Endothelial cell of umbilical vein (primary cell): ENCODE measurements around the gene TPD52L2. TPM values are rescaled to one million over a fixed set of nuclear protein-coding genes. Genes with fewer than 3 reads are reported as not detected.

ENCODE experiments used
- BruUV-seq: library from RNA; stranded (reverse); fragments of 400-500 nt; replicated peaks from 2 replicates; lab custom pipeline; 2021; lab: Mats Ljungman, UMichigan
- CTCF ChIA-PET: fragments of 300-600, 350-600 bp; sonication (Branson Sonifier 250); formaldehyde crosslinking; loops from one replicate; lab custom pipeline; 2021; ENCODE audit warnings: antibody characterized with exemption, inconsistent platforms; lab: Charles Lee
- POLR2A ChIA-PET: fragments of 300-600, 350-600 bp; sonication (Branson Sonifier 250); formaldehyde crosslinking; loops from one replicate; lab custom pipeline; 2021; ENCODE audit warnings: antibody characterized with exemption, inconsistent platforms; lab: Charles Lee
- DNase-seq: peaks from one replicate; pipeline ENCODE4 v3.0.0-alpha.2; 2011; ENCODE audit warnings: low read depth, low spot score
- FAIRE-seq: peaks from 2 replicates; lab custom pipeline; 2011; peaks lifted over from hg19 to GRCh38; lab: Jason Lieb, UNC
- H2AFZ ChIP-seq: 2 replicates; pipeline ENCODE4 v1.6.0; 2012; ENCODE audit warnings: low read depth, low read length, control low read depth, inconsistent platforms
- H3K27ac ChIP-seq: 2 replicates; pipeline ENCODE4 v1.5.1; 2011; ENCODE audit warnings: low read depth, mild to moderate bottlenecking, control low read depth, low read length, moderate library complexity; ENCODE audit not compliant: insufficient read depth
- H3K27me3 ChIP-seq, 2 experiments: 2 replicates each; pipeline versions ENCODE4 v1.6.0 to v1.6.1; 2011; ENCODE audit warnings: low read length in 2 of 2, mixed read lengths in 1 of 2; ENCODE audit not compliant: control insufficient read depth in 2 of 2, insufficient read depth in 2 of 2
- H3K36me3 ChIP-seq, 2 experiments: 2 replicates in 1 of 2; 3 replicates in 1 of 2; pipeline ENCODE4 v1.5.1; 2011; ENCODE audit warnings: low read length in 2 of 2, mild to moderate bottlenecking in 1 of 2, moderate library complexity in 1 of 2; ENCODE audit not compliant: control insufficient read depth in 2 of 2, insufficient read depth in 2 of 2; ENCODE audit errors: extremely low read depth in 1 of 2
- H3K4me1 ChIP-seq: 3 replicates; pipeline ENCODE4 v1.5.1; 2011; ENCODE audit warnings: mild to moderate bottlenecking, low read length; ENCODE audit not compliant: control insufficient read depth, insufficient read depth; ENCODE audit errors: extremely low read depth
- H3K4me2 ChIP-seq: 2 replicates; pipeline ENCODE4 v1.6.1; 2011; ENCODE audit warnings: low read length, control low read depth, mixed read lengths; ENCODE audit not compliant: insufficient read depth
- H3K4me3 ChIP-seq, 3 experiments: fragments of 200-600 bp in 1 of 3; sonication (generic), shearing (Covaris generic) in 1 of 3; replicated peaks in 1 of 3; 2 replicates each; pipeline ENCODE4 v1.5.1; 2011 to 2016; ENCODE audit warnings: control low read depth in 3 of 3, low read length in 3 of 3, mild to moderate bottlenecking in 2 of 3, inconsistent platforms in 1 of 3, low read depth in 1 of 3, moderate library complexity in 1 of 3; ENCODE audit not compliant: insufficient read depth in 1 of 3
- H3K79me2 ChIP-seq: 2 replicates; pipeline ENCODE4 v1.6.0; 2012; ENCODE audit warnings: low read length, inconsistent platforms; ENCODE audit not compliant: control insufficient read depth, insufficient read depth
- H3K9ac ChIP-seq: replicated peaks from 2 replicates; pipeline ENCODE3; 2011; ENCODE audit warnings: low read length, control low read depth; ENCODE audit not compliant: insufficient read depth; ENCODE audit errors: extremely low read depth
- H3K9me1 ChIP-seq: replicated peaks from 3 replicates; pipeline ENCODE4 v1.6.0; 2011; ENCODE audit warnings: mild to moderate bottlenecking, low read length; ENCODE audit not compliant: control insufficient read depth, insufficient read depth; ENCODE audit errors: extremely low read depth
- H3K9me3 ChIP-seq: replicated peaks from 2 replicates; pipeline ENCODE4 v1.5.1; 2012; ENCODE audit warnings: low read length, inconsistent platforms; ENCODE audit not compliant: control insufficient read depth, insufficient read depth
- H4K20me1 ChIP-seq: replicated peaks from 2 replicates; pipeline ENCODE3; 2011; ENCODE audit warnings: mild to moderate bottlenecking, low read length; ENCODE audit not compliant: control insufficient read depth, insufficient read depth; ENCODE audit errors: extremely low read depth
- CTCF ChIP-seq, 2 donors: IDR thresholded peaks; 1 replicate in 1 of 2; 2 replicates in 1 of 2; pipeline ENCODE4 v1.5.1; 2011; ENCODE audit warnings: low read length in 2 of 2, mild to moderate bottlenecking in 2 of 2, moderate library complexity in 2 of 2, control low read depth in 1 of 2, inconsistent platforms in 1 of 2, low read depth in 1 of 2; ENCODE audit not compliant: insufficient read depth in 1 of 2; ENCODE audit errors: extremely low read depth in 1 of 2
- EZH2 ChIP-seq: IDR thresholded peaks from 2 replicates; pipeline ENCODE4 v1.6.1; 2012; ENCODE audit warnings: borderline replicate concordance, low read depth, mild to moderate bottlenecking, moderate library complexity, low read length, inconsistent platforms; ENCODE audit not compliant: severe bottlenecking
- FOS ChIP-seq: IDR thresholded peaks from 2 replicates; pipeline ENCODE4 v1.6.1; 2011; ENCODE audit warnings: mild to moderate bottlenecking, low read length, moderate library complexity, borderline replicate concordance; ENCODE audit not compliant: insufficient read depth
- GATA2 ChIP-seq: IDR thresholded peaks from 2 replicates; pipeline ENCODE4 v1.7.0; 2011; ENCODE audit warnings: low read depth, mild to moderate bottlenecking, moderate library complexity, mixed read lengths, low read length; ENCODE audit not compliant: insufficient read length, insufficient read depth
- JUN ChIP-seq: IDR thresholded peaks from 2 replicates; pipeline ENCODE4 v1.6.1; 2011; ENCODE audit warnings: borderline replicate concordance, low read depth; ENCODE audit not compliant: insufficient read length, insufficient read depth
- MAX ChIP-seq: IDR thresholded peaks from 2 replicates; pipeline ENCODE4 v1.6.1; 2011; ENCODE audit not compliant: insufficient read depth, insufficient read length
- MYC ChIP-seq: IDR thresholded peaks from one replicate; pipeline ENCODE4 v1.6.1; 2011; ENCODE audit warnings: mild to moderate bottlenecking, low read depth, low read length
- POLR2A ChIP-seq: IDR thresholded peaks from 2 replicates; pipeline ENCODE4 v1.6.1; 2012; ENCODE audit warnings: low read depth, mild to moderate bottlenecking, control low read depth, low read length
- POLR2AphosphoS5 ChIP-seq: IDR thresholded peaks from 2 replicates; pipeline ENCODE4 v1.6.1; 2012; ENCODE audit warnings: low read depth, mild to moderate bottlenecking, control low read depth, low read length, moderate library complexity; ENCODE audit not compliant: insufficient read depth
- dilution Hi-C: fragments of 300-500 bp; cut with MboI; formaldehyde crosslinking; loops from one replicate; pipeline ENCODE4 v1.15.0; 2019; ENCODE audit warnings: low sequenced_read_pairs; ENCODE audit not compliant: extremely low pct_ligation_motif_present
- intact Hi-C: fragments of 100-400 bp; cut with micrococcal nuclease; formaldehyde crosslinking; loops from one replicate; pipeline ENCODE4 v1.10.0; 2022
- polyA plus RNA-seq, 4 experiments: library from polyadenylated mRNA; depleted of rRNA in 3 of 4; stranded (reverse) in 3 of 4; unstranded in 1 of 4; fragments of >200 nt; gene quantifications; 2 replicates each; pipeline versions ENCODE4 v1.2.1 to v1.2.3, GENCODE V29; 2011 to 2012; ENCODE audit warnings: missing spikeins in 1 of 4
- total RNA-seq: library from RNA; stranded (reverse); gene quantifications from 2 replicates; pipeline ENCODE4 v1.2.3, GENCODE V29; 2021

TPD52L2 gene
- total and polyA plus RNA-seq, 2 donors (not counting 3 experiments of a cell fraction or from before 2014, with no cell fraction given) = 123 to 142 TPM

GRCh38 chr20:63883201-63883593 lies 18.1 kb downstream of the TPD52L2 start:
- Histone ChIP-seq H4K20me1 (no peaks in the 10 kb centered on the region), H3K9me3 (no peaks in the 10 kb centered on the region), H3K79me2 (peaks cover 21% of the 10 kb centered on the region), H3K4me2 (no peak overlapping the region), H3K9ac (no peak overlapping the region), H3K36me3 (peaks cover 4 to 64% of the 10 kb centered on the region in 2 experiments), H3K27me3 (no peaks in the 10 kb centered on the region), H3K4me1 (no peaks in the 10 kb centered on the region), H3K9me1 (no peaks in the 10 kb centered on the region), H2AFZ (no peak overlapping the region), H3K27ac (no peak overlapping the region), H3K4me3 (no peak overlapping the region)
- DNase-seq (no peak), FAIRE-seq (no peak)
- CTCF ChIA-PET = interaction anchor here (2.0 kb wide), 1 partner anchor 91 kb away, joined by 6 read pairs; no protein-coding TSS in a partner anchor
- dilution Hi-C loops = no loop called here
- no TSS peak for BruUV-seq
- TF ChIP-seq POLR2AphosphoS5 = no peak
- TF ChIP-seq FOS = no peak
- no peak for TF ChIP-seq POLR2A
- no peak for TF ChIP-seq EZH2
- TF ChIP-seq MYC = no peak
- no peak for TF ChIP-seq JUN
- TF ChIP-seq CTCF (IDR thresholded peaks at IDR 0.05; ENCODE audit: extremely low read depth in 1 of 2, insufficient read depth in 1 of 2, low read depth in 1 of 2, low read length in 2 of 2) = no peak
- TF ChIP-seq GATA2 = no peak
- no peak for TF ChIP-seq MAX
- POLR2A ChIA-PET = no interaction called here
- intact Hi-C loops = no loop called here
